HCT116 (cell line): ENCODE measurements around the gene PPM1A. TPM values are rescaled to one million over a fixed set of nuclear protein-coding genes. Genes with fewer than 3 reads are reported as not detected.

Experiments used
- ATAC-seq: fragments of 200-7000 bp; cut with Tn5 transposase; 2 replicates; pipeline ENCODE4 v1.9.1; 2020; ENCODE audit warnings: mild to moderate bottlenecking, moderate library complexity
- BruUV-seq: library from RNA; stranded (reverse); fragments of 400-500 nt; replicated peaks from 2 replicates; lab custom pipeline; 2021; lab: Mats Ljungman, UMichigan
- CTCF ChIA-PET: fragments of 300-600 bp; sonication (Branson Sonifier 250); formaldehyde crosslinking; loops from one replicate; lab custom pipeline; 2021; ENCODE audit warnings: antibody characterized with exemption; lab: Charles Lee
- POLR2A ChIA-PET: fragments of 300-600, 350-600 bp; sonication (Branson Sonifier 250); formaldehyde crosslinking; loops from one replicate; lab custom pipeline; 2021; ENCODE audit warnings: antibody characterized with exemption; lab: Charles Lee
- RAD21 ChIA-PET, 2 experiments: fragments of 300-600 bp; sonication (Branson Sonifier 250); formaldehyde crosslinking; loops; one replicate each; lab custom pipeline; 2023; ENCODE audit warnings: low total read pairs in 2 of 2; ENCODE audit not compliant: uncharacterized antibody in 2 of 2, unreplicated experiment in 2 of 2, low non-redundant PET in 1 of 2; lab: Charles Lee
- DNase-seq: peaks from one replicate; pipeline ENCODE4 v3.0.0-alpha.2; 2010; ENCODE audit warnings: low read depth, low spot score
- H2AFZ ChIP-seq: fragments of 200-600 bp; shearing (Covaris generic), sonication (generic); 2 replicates; pipeline ENCODE4 v1.6.1; 2017; ENCODE audit warnings: low read depth, mixed run types, mixed read lengths, antibody characterized with exemption, low read length; ENCODE audit not compliant: poor library complexity, severe bottlenecking
- H3K27ac ChIP-seq: 2 replicates; pipeline ENCODE4 v1.5.1; 2012; ENCODE audit warnings: low read depth, low read length
- H3K27me3 ChIP-seq: fragments of 200-600 bp; sonication (generic); 2 replicates; pipeline ENCODE4 v1.6.1; 2016; ENCODE audit warnings: mixed run types, low read length, mixed read lengths; ENCODE audit not compliant: insufficient read depth
- H3K36me3 ChIP-seq, 2 experiments: fragments of 200-500 bp in 1 of 2; fragments of 200-600 bp in 1 of 2; sonication (Bioruptor generic) in 1 of 2; sonication (generic) in 1 of 2; 2 replicates each; pipeline versions ENCODE4 v1.5.1 to v1.6.1; 2014 to 2016; ENCODE audit warnings: low read length in 2 of 2, inconsistent platforms in 1 of 2, mixed read lengths in 1 of 2, mixed run types in 1 of 2; ENCODE audit not compliant: insufficient read depth in 2 of 2, control insufficient read depth in 1 of 2
- H3K4me1 ChIP-seq, 2 experiments: fragments of 200-600 bp in 1 of 2; sonication (generic) in 1 of 2; 2 replicates each; pipeline versions ENCODE4 v1.5.1 to v1.6.1; 2012 to 2017; ENCODE audit warnings: low read length in 2 of 2, inconsistent platforms in 1 of 2, mild to moderate bottlenecking in 1 of 2, mixed read lengths in 1 of 2, mixed run types in 1 of 2, moderate library complexity in 1 of 2; ENCODE audit not compliant: insufficient read depth in 2 of 2, control insufficient read depth in 1 of 2
- H3K4me2 ChIP-seq: fragments of 200-600 bp; sonication (generic); 2 replicates; pipeline ENCODE4 v1.6.1; 2017; ENCODE audit warnings: mixed run types, low read length, mixed read lengths
- H3K4me3 ChIP-seq, 2 experiments: fragments of 200-600 bp in 1 of 2; sonication (generic) in 1 of 2; replicated peaks in 1 of 2; 2 replicates each; pipeline ENCODE4 v1.5.1; 2011 to 2016; ENCODE audit warnings: low read length in 2 of 2, control low read depth in 1 of 2, low read depth in 1 of 2, mild to moderate bottlenecking in 1 of 2, mixed read lengths in 1 of 2, mixed run types in 1 of 2
- H3K79me2 ChIP-seq: fragments of 200-600 bp; sonication (generic); 2 replicates; pipeline ENCODE4 v1.6.1; 2017; ENCODE audit warnings: mild to moderate bottlenecking, mixed run types, low read length, moderate library complexity, mixed read lengths; ENCODE audit not compliant: insufficient read depth
- H3K9ac ChIP-seq: fragments of 200-600 bp; sonication (generic); 2 replicates; pipeline ENCODE4 v1.6.1; 2016; ENCODE audit warnings: low read length, mixed read lengths
- H3K9me2 ChIP-seq: fragments of 200-600 bp; sonication (generic), shearing (Covaris generic); 2 replicates; pipeline ENCODE4 v1.6.1; 2017; ENCODE audit warnings: mixed run types, mild to moderate bottlenecking, moderate library complexity; ENCODE audit not compliant: insufficient read depth
- H3K9me3 ChIP-seq, 2 experiments: fragments of 200-500 bp in 1 of 2; fragments of 200-600 bp in 1 of 2; sonication (Bioruptor generic) in 1 of 2; sonication (generic) in 1 of 2; 2 replicates each; pipeline ENCODE4 v1.6.1; 2014 to 2017; ENCODE audit warnings: low read length in 2 of 2, mixed read lengths in 2 of 2, inconsistent platforms in 1 of 2, low read depth in 1 of 2, mild to moderate bottlenecking in 1 of 2, mixed run types in 1 of 2, moderate library complexity in 1 of 2; ENCODE audit not compliant: control insufficient read depth in 1 of 2, insufficient read depth in 1 of 2
- H4K20me1 ChIP-seq: fragments of 200-600 bp; sonication (generic), shearing (Covaris generic); 2 replicates; pipeline ENCODE4 v1.6.1; 2017; ENCODE audit warnings: mixed run types, mild to moderate bottlenecking, moderate library complexity; ENCODE audit not compliant: insufficient read depth
- CEBPB ChIP-seq: IDR thresholded peaks from 2 replicates; pipeline ENCODE4 v1.6.1; 2012; ENCODE audit warnings: low read depth
- ELF1 ChIP-seq: IDR thresholded peaks from 2 replicates; pipeline ENCODE4 v1.6.1; 2012; ENCODE audit warnings: low read depth, borderline replicate concordance
- EZH2 ChIP-seq: fragments of 200-600 bp; sonication (generic); IDR thresholded peaks from 2 replicates; pipeline ENCODE4 v1.6.1; 2017; ENCODE audit warnings: antibody characterized with exemption, mixed run types
- EZH2phosphoT487 ChIP-seq: fragments of 200-600 bp; IDR thresholded peaks from 2 replicates; pipeline ENCODE4 v1.6.1; 2018; ENCODE audit warnings: antibody characterized with exemption, borderline replicate concordance
- SRF ChIP-seq: IDR thresholded peaks from 2 replicates; pipeline ENCODE4 v1.6.1; 2012; ENCODE audit warnings: low read depth
- TCF7L2 ChIP-seq: IDR thresholded peaks from 2 replicates; pipeline ENCODE4 v1.7.0; 2011; ENCODE audit warnings: borderline replicate concordance, inconsistent platforms; ENCODE audit not compliant: insufficient read depth, insufficient read length; ENCODE audit errors: extremely low read depth
- ZBTB33 ChIP-seq: IDR thresholded peaks from 2 replicates; pipeline ENCODE4 v1.6.1; 2011; ENCODE audit warnings: mild to moderate bottlenecking, low read length, moderate library complexity; ENCODE audit not compliant: insufficient replicate concordance; ENCODE audit errors: extremely low read depth
- ZFX ChIP-seq: fragments of 450-650 bp; IDR thresholded peaks from 2 replicates; pipeline ENCODE4 v1.6.1; 2017
- intact Hi-C: fragments of 100-400 bp; cut with micrococcal nuclease; formaldehyde crosslinking; loops from 2 replicates; pipeline ENCODE4 v1.10.0; 2022
- total RNA-seq: library from RNA; stranded (reverse); gene quantifications from one replicate; pipeline ENCODE4 v1.2.1, GENCODE V29; 2021; ENCODE audit not compliant: unreplicated experiment

Gene PPM1A
- total RNA-seq, 1 experiment from 2014 or later: 32.8 TPM

GRCh38 chr14:60326274-60326673 is 77.3 kb downstream of the PPM1A start:
- ChIA-PET RAD21 (no interaction called here), CTCF (interaction anchor here (0.7 kb wide), 1 partner anchor 1003 kb away, joined by 3 read pairs; no protein-coding TSS in a partner anchor), POLR2A (no interaction called here)
- no TSS peak for BruUV-seq
- no peaks in the 10 kb centered on the region for H3K79me2 ChIP-seq
- H3K27ac ChIP-seq: no peak overlapping the region
- no peaks in the 10 kb centered on the region for H3K27me3 ChIP-seq
- no peak overlapping the region for H3K4me3 ChIP-seq
- no peak for DNase-seq
- H2AFZ ChIP-seq: no peak overlapping the region
- ATAC-seq: no peak
- H3K36me3 ChIP-seq: no peaks in the 10 kb centered on the region
- no peak overlapping the region for H3K9ac ChIP-seq
- H4K20me1 ChIP-seq: no peaks in the 10 kb centered on the region
- intact Hi-C loops: no loop called here
- peaks cover 3 to 8% of the 10 kb centered on the region in 2 experiments; a peak in 2 of 4 replicates for H3K4me1 ChIP-seq
- no peaks in the 10 kb centered on the region for H3K9me2 ChIP-seq
- TF ChIP-seq EZH2 (no peak), EZH2phosphoT487 (no peak), ZFX (no peak), CEBPB (no peak), ELF1 (no peak), TCF7L2 (no peak), ZBTB33 (no peak), SRF (no peak)
- H3K4me2 ChIP-seq: no peak overlapping the region
- H3K9me3 ChIP-seq: no peaks in the 10 kb centered on the region
